GM18907 (cell line): ENCODE results near the gene TBXA2R.

ENCODE experiments used
- ATAC-seq: cut with Tn5 transposase; IDR thresholded peaks from one replicate; pipeline ENCODE4 v1.9.1; 2021; ENCODE audit warnings: mild to moderate bottlenecking, moderate library complexity; ENCODE audit not compliant: unreplicated experiment

Gene TBXA2R

GRCh38 chr19:3620817-3621547 lies 14.3 kb upstream of the TBXA2R start:
- ATAC-seq = no peak

GRCh38 chr19:3620145-3620816 lies 13.6 kb upstream of the TBXA2R start:
- no peak for ATAC-seq

- no peak for ATAC-seq
Measured at GRCh38 chr19:3619631-3620012, 12.9 kb upstream of the TBXA2R start.

- ATAC-seq = no peak
Measured at GRCh38 chr19:3618811-3619630, 12.3 kb upstream of the TBXA2R start.

- no peak for ATAC-seq
Measured at GRCh38 chr19:3618144-3618810, 11.6 kb upstream of the TBXA2R start.

GRCh38 chr19:3617463-3617862 lies 10.8 kb upstream of the TBXA2R start:
- no peak for ATAC-seq

- ATAC-seq = no peak
Measured at GRCh38 chr19:3615524-3616135, 9.0 kb upstream of the TBXA2R start.

GRCh38 chr19:3614858-3615505 lies 8.3 kb upstream of the TBXA2R start:
- ATAC-seq = no peak

GRCh38 chr19:3613818-3614661 lies 7.4 kb upstream of the TBXA2R start:
- no peak for ATAC-seq

GRCh38 chr19:3612901-3613741 lies 6.4 kb upstream of the TBXA2R start:
- ATAC-seq = no peak

- ATAC-seq = no peak
Measured at GRCh38 chr19:3612330-3612729, 5.7 kb upstream of the TBXA2R start.

GRCh38 chr19:3611841-3612240 lies 5.2 kb upstream of the TBXA2R start:
- no peak for ATAC-seq

GRCh38 chr19:3610745-3611717 lies 4.4 kb upstream of the TBXA2R start:
- ATAC-seq = no peak

GRCh38 chr19:3609779-3610719 lies 3.4 kb upstream of the TBXA2R start:
- no peak for ATAC-seq

- no peak for ATAC-seq
Measured at GRCh38 chr19:3608750-3609322, 2.2 kb upstream of the TBXA2R start.

- ATAC-seq = no peak
Measured at GRCh38 chr19:3608079-3608641, 1.5 kb upstream of the TBXA2R start.
